Adrenal gland (tissue), 5 donors: ENCODE measurements around the gene HECTD3.

Source experiments
- CTCF ChIP-seq, 6 experiments: fragments of 450-650 bp in 4 of 6; fragments of 200-600 bp in 2 of 6; sonication (generic) in 1 of 6; IDR thresholded peaks; 1 replicate in 5 of 6; 2 replicates in 1 of 6; pipeline versions ENCODE4 v1.5.1 to v1.8.0; 2016 to 2021; ENCODE audit warnings: antibody characterized with exemption in 6 of 6, mild to moderate bottlenecking in 2 of 6, moderate library complexity in 1 of 6
- POLR2A ChIP-seq, 2 donors: fragments of 450-650 bp; IDR thresholded peaks; one replicate each; pipeline ENCODE4 v1.6.1; 2017; ENCODE audit warnings: antibody characterized with exemption in 2 of 2, mild to moderate bottlenecking in 2 of 2, moderate library complexity in 1 of 2
- donor health status: DM: no; HTN: no; CAD: no.

DNA sequence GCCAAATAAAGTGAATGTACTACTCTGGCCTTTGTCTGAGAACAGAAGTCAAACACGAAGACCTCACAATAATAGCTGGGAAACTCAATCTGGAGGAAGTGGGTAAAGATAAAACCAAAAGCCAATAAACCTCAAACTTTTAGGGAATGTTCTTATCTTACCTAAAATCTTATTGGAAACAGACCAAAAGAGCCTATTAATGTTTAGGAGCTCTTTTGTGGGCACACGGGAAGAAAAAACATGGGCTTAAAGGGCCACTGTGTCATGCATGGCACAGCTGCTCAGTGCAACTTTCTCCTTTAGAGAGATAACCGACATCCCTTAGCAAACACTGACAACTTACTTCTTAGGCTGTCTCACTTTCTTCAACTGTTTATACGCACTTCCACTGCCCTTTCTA lies 40.8 kb downstream of the HECTD3 start:
- no peak for TF ChIP-seq POLR2A (IDR thresholded peaks at IDR 0.05)
- no peak for TF ChIP-seq CTCF (IDR thresholded peaks at IDR 0.05)
